ENCODE results near the gene C1QTNF9. TPM values are rescaled to one million over a fixed set of nuclear protein-coding genes. Genes with fewer than 3 reads are reported as not detected.

The C1QTNF9 gene
- total RNA-seq, 1 donor from 2014 or later, result not detected

DNA sequence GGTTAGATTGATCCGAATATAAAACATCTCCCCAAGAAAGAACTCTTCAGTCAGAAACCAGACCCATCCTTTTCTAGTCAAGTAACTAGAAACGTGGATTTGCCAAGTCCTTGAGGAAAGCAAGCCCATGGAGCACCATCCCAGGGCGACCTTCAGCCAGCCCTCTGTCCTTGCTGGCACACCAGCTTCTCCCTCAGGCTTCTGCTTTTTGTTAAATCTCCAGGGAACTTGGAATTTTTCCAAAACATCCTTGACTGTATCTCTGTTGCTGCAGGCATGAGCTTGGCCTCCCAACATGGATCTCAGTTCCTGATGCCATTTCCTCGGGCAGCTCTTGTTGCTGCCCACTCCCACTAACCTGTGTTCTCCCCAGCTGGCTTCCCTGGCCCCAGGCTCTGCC lies 27.1 kb upstream of the C1QTNF9 start:
- TF ChIP-seq, protein P1, sequence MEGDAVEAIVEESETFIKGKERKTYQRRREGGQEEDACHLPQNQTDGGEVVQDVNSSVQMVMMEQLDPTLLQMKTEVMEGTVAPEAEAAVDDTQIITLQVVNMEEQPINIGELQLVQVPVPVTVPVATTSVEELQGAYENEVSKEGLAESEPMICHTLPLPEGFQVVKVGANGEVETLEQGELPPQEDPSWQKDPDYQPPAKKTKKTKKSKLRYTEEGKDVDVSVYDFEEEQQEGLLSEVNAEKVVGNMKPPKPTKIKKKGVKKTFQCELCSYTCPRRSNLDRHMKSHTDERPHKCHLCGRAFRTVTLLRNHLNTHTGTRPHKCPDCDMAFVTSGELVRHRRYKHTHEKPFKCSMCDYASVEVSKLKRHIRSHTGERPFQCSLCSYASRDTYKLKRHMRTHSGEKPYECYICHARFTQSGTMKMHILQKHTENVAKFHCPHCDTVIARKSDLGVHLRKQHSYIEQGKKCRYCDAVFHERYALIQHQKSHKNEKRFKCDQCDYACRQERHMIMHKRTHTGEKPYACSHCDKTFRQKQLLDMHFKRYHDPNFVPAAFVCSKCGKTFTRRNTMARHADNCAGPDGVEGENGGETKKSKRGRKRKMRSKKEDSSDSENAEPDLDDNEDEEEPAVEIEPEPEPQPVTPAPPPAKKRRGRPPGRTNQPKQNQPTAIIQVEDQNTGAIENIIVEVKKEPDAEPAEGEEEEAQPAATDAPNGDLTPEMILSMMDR (IDR thresholded peaks at IDR 0.05; ENCODE audit: insufficient read depth, low read length, severe bottlenecking), result no peak
- H3K27me3 ChIP-seq (ENCODE audit: control insufficient read depth, insufficient read depth, low read length), result no peaks in the 10 kb centered on the region
- DNase-seq (ENCODE audit: low read depth) (no peak), FAIRE-seq (no peak)
- H3K4me3 ChIP-seq (ENCODE audit: low read depth, low read length), result no peak overlapping the region
- H3K36me3 ChIP-seq (ENCODE audit: control insufficient read depth, insufficient read depth, low read length), result no peaks in the 10 kb centered on the region

DNA sequence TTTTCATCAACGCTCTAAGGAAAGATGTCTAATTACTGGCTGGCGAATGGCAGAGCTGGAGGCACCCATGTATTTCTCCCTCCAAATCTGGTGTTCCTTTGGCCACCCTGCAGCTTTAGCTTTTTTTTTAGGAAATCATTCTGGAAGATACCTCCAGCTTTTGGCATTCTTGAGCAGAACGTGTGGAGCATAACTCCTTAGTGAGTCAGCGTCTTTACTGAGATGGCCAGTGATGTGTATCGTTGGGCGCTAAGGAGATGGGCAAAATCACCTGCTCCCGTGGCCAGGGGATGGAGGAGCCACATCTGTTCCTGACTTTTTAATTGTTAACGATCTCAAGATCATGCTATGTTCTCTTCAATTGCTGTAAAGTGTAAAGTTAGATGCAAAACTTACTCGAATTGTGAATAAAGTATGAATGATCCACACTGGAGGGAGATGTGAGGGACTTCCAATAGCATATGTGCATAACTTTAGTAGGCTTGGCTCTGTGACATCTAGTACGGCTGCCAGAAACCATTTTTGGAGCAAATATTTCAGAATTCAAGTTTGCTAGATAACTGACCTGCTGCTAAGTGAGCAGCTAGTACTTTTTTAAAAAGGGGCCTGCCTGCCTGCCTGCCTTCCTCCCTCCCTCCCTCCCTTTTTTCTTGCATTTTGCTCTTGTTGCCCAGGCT lies 24.4 kb upstream of the C1QTNF9 start:
- H3K36me3 ChIP-seq (ENCODE audit: control insufficient read depth, insufficient read depth, low read length), result no peaks in the 10 kb centered on the region
- no peak for FAIRE-seq
- TF ChIP-seq, protein P1 (IDR thresholded peaks at IDR 0.05; ENCODE audit: insufficient read depth, low read length, severe bottlenecking), result no peak
- no peaks in the 10 kb centered on the region for H3K27me3 ChIP-seq (ENCODE audit: control insufficient read depth, insufficient read depth, low read length)
- no peak for DNase-seq (ENCODE audit: low read depth)
- no peak overlapping the region for H3K4me3 ChIP-seq (ENCODE audit: low read depth, low read length)

DNA sequence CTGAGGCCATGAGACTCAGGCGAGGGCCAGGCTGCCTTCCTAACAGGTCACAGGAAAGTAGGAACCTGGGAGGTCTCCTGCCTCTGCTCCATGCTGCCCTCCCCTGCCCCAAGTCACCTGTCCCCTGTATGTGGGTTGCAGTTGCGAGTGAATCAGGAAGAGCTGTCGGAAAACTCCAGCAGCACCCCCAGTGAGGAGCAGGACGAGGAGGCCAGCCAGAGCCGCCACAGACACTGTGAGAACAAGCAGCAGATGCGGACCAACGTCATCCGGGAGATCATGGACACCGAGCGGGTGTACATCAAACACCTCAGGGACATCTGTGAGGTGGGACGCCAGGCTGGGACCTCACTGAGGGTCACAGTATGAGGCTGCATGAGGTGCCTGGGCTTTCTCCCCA lies 22.8 kb upstream of the C1QTNF9 start:
- no peak for FAIRE-seq
- no peaks in the 10 kb centered on the region for H3K36me3 ChIP-seq (ENCODE audit: control insufficient read depth, insufficient read depth, low read length)
- H3K27me3 ChIP-seq (ENCODE audit: control insufficient read depth, insufficient read depth, low read length), result no peaks in the 10 kb centered on the region
- H3K4me3 ChIP-seq (ENCODE audit: low read depth, low read length), result no peak overlapping the region
- no peak for DNase-seq (ENCODE audit: low read depth)
- TF ChIP-seq, protein P1 (IDR thresholded peaks at IDR 0.05; ENCODE audit: insufficient read depth, low read length, severe bottlenecking), result no peak

DNA sequence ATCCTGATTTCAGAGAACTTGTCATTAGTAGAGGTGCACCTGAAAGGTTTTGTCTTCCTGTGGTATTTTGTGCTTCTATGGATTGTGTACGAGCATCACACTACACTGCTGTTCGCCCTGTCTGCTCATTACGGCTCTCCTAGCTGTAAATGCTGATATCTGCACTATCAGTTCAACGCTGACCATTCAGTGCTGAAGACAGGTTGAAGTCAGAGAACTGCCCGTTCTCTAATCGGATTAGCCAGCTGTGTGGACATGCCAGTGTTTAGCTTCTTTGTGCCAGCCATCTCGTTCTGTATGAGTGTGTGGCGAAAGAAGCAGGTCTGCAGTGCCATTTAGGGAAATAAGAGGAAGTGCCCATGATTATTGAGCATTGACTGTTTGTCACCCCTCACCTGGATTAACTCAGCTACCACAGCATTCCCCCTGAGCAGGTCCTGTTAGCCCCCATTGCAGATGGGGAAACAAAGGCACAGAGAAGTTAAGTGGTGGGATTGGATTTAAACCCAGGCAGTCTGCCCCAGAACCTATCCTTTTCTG lies 21.6 kb upstream of the C1QTNF9 start:
- no peak for FAIRE-seq
- TF ChIP-seq, protein P1 (IDR thresholded peaks at IDR 0.05; ENCODE audit: insufficient read depth, low read length, severe bottlenecking), result no peak
- H3K27me3 ChIP-seq (ENCODE audit: control insufficient read depth, insufficient read depth, low read length), result no peaks in the 10 kb centered on the region
- no peak for DNase-seq (ENCODE audit: low read depth)
- no peaks in the 10 kb centered on the region for H3K36me3 ChIP-seq (ENCODE audit: control insufficient read depth, insufficient read depth, low read length)
- H3K4me3 ChIP-seq (ENCODE audit: low read depth, low read length), result no peak overlapping the region

DNA sequence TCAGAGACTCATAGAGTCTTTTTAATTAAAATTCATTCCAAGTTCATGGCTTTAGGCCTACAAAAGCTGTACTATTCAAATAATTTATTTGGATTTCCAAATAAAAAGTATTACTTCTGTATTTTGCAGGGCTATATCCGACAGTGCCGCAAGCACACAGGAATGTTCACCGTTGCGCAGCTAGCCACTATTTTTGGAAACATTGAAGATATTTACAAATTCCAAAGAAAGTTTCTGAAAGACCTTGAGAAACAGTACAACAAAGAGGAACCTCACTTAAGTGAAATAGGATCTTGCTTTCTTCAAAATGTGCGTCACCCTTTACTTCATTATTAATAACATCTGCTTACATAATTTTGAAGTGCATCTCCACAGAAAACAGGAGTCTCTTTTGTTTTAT lies 20.5 kb upstream of the C1QTNF9 start:
- Histone ChIP-seq H3K4me3 (ENCODE audit: low read depth, low read length) (no peak overlapping the region), H3K27me3 (ENCODE audit: control insufficient read depth, insufficient read depth, low read length) (no peaks in the 10 kb centered on the region), H3K36me3 (ENCODE audit: control insufficient read depth, insufficient read depth, low read length) (no peaks in the 10 kb centered on the region)
- TF ChIP-seq, protein P1 (IDR thresholded peaks at IDR 0.05; ENCODE audit: insufficient read depth, low read length, severe bottlenecking), result no peak
- FAIRE-seq (no peak), DNase-seq (ENCODE audit: low read depth) (no peak)

Data from bronchial epithelial cell (primary cell).